ENCODE data around the gene CPSF4L. TPM values are rescaled to one million over a fixed set of nuclear protein-coding genes. Genes with fewer than 3 reads are reported as not detected.
A peak's percentile ranks its signal among the peaks of the same experiment; 100 is the strongest.

Gene CPSF4L
- polyA plus RNA-seq, 4 donors = 0.15 TPM; not detected in 3

GRCh38 chr17:73257516-73257915, 4.2 kb downstream of the CPSF4L start:
- Histone ChIP-seq H3K4me1 (ENCODE audit: control insufficient read depth in 3 of 3, insufficient read depth in 2 of 3, low read depth in 1 of 3, low read length in 2 of 3) (peaks cover 0 to 14% (median under 1%) of the 10 kb centered on the region in 3 donors), H3K36me3 (ENCODE audit: control insufficient read depth in 3 of 3, insufficient read depth in 2 of 3, low read depth in 1 of 3, low read length in 3 of 3) (no peaks in the 10 kb centered on the region), H3K27me3 (ENCODE audit: control insufficient read depth in 3 of 3, insufficient read depth in 3 of 3, low read length in 3 of 3) (no peaks in the 10 kb centered on the region), H3K27ac (ENCODE audit: low read depth in 1 of 3, low read length in 2 of 3) (no peak overlapping the region), H3K9me3 (ENCODE audit: control insufficient read depth in 2 of 2, insufficient read depth in 1 of 2, low read depth in 1 of 2, low read length in 1 of 2) (no peaks in the 10 kb centered on the region), H3K4me3 (ENCODE audit: low read depth in 1 of 3, low read length in 3 of 3) (no peak overlapping the region)
- FAIRE-seq = no peak
- 85 to 89% (median 86%) methylated on average over 6 of the region's 6 CpGs for WGBS, 3 donors
- DNase-seq = no peak

DNA sequence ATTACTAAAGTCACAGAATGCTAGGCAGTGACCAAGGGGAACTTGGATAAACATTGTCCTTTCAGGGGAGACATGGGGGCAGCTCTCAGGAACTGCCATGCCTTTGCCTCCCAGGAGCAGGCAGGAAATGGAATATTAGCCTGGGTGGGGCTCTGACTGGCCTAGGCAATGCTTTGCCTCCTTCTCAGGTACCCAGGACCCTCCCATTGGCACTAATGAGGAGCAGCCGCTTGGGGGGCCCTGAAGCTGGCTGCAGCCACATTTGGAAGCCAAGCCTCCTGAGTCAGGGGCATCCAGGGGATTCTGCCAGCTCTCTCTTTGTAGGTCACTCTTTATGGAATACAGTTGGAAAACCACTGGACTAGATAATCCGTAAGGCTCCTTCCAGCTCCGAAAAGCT, 5.5 kb downstream of the CPSF4L start:
- no peak overlapping the region for H3K4me3 ChIP-seq (ENCODE audit: low read depth in 1 of 3, low read length in 3 of 3)
- H3K4me1 ChIP-seq (ENCODE audit: control insufficient read depth in 3 of 3, insufficient read depth in 2 of 3, low read depth in 1 of 3, low read length in 2 of 3) = peaks cover 0 to 4% (median 0%) of the 10 kb centered on the region in 3 donors
- H3K27me3 ChIP-seq (ENCODE audit: control insufficient read depth in 3 of 3, insufficient read depth in 3 of 3, low read length in 3 of 3) = peaks cover 0 to 3% (median 0%) of the 10 kb centered on the region in 3 donors
- DNase-seq (no peak), FAIRE-seq (no peak)
- H3K9me3 ChIP-seq (ENCODE audit: control insufficient read depth in 2 of 2, insufficient read depth in 1 of 2, low read depth in 1 of 2, low read length in 1 of 2) = no peaks in the 10 kb centered on the region
- WGBS, 3 donors = 93 to 94% (median 93%) methylated on average over 3 of the region's 3 CpGs
- no peak overlapping the region for H3K27ac ChIP-seq (ENCODE audit: low read depth in 1 of 3, low read length in 2 of 3)
- H3K36me3 ChIP-seq (ENCODE audit: control insufficient read depth in 3 of 3, insufficient read depth in 2 of 3, low read depth in 1 of 3, low read length in 3 of 3) = no peaks in the 10 kb centered on the region

DNA sequence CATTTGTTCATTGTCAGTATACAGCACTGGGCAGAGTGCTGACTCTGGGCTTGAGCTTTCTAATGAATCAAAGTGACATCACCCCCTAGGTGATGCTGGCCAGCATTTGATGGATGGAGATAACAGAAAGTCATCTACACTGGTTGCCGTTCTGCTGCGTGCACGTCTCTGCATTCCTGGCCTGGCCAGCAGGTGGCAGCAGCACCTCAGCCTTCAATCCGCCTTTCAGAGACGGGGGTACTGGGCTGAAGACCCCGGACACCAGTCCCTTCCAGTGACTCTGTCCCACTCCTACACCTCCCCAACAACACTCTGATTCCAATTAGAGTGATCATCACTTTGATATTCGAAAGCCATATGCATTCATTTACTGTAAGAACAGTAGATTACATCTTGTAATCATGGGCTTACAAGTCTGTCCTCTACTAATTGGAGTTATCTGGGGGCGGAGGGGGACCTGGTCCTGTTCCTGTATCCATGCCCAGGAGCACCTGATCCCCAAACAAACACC, 6.0 kb downstream of the CPSF4L start:
- Histone ChIP-seq H3K27me3 (ENCODE audit: control insufficient read depth in 3 of 3, insufficient read depth in 3 of 3, low read length in 3 of 3) (peaks cover 0 to 3% (median 0%) of the 10 kb centered on the region in 3 donors), H3K4me1 (ENCODE audit: control insufficient read depth in 3 of 3, insufficient read depth in 2 of 3, low read depth in 1 of 3, low read length in 2 of 3) (peaks cover 0 to 4% (median 0%) of the 10 kb centered on the region in 3 donors), H3K9me3 (ENCODE audit: control insufficient read depth in 2 of 2, insufficient read depth in 1 of 2, low read depth in 1 of 2, low read length in 1 of 2) (no peaks in the 10 kb centered on the region), H3K36me3 (ENCODE audit: control insufficient read depth in 3 of 3, insufficient read depth in 2 of 3, low read depth in 1 of 3, low read length in 3 of 3) (no peaks in the 10 kb centered on the region), H3K4me3 (ENCODE audit: low read depth in 1 of 3, low read length in 3 of 3) (no peak overlapping the region), H3K27ac (ENCODE audit: low read depth in 1 of 3, low read length in 2 of 3) (no peak overlapping the region)
- DNase-seq (peak; percentile 29 to 67), FAIRE-seq (no peak)
- WGBS, 3 donors = 0 to 6% (median 3%) methylated on average over 8 of the region's 8 CpGs

DNA sequence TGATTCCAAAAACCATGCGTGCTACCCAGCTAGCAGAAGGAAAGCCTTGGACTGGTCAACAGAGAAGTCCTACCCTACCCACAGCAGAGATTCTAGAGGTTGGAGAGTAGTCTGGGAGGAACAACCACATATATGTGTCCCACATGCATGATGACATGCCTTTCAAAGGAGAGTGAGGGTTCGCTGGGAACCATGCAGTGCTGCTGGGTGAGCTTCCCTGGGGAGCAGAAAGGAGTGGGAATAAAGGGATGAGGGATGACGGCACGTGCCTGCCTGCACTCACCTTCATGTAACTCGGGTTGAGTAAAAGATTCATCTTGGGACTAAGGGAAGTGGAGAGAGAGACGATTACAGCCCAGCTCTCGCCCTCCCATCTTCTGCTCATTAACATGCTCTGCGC, 9.8 kb downstream of the CPSF4L start:
- peaks cover 0 to 8% (median 0%) of the 10 kb centered on the region in 3 donors for H3K36me3 ChIP-seq (ENCODE audit: control insufficient read depth in 3 of 3, insufficient read depth in 2 of 3, low read depth in 1 of 3, low read length in 3 of 3)
- no peak for FAIRE-seq
- H3K9me3 ChIP-seq (ENCODE audit: control insufficient read depth in 2 of 2, insufficient read depth in 1 of 2, low read depth in 1 of 2, low read length in 1 of 2) = no peaks in the 10 kb centered on the region
- no peak overlapping the region for H3K4me3 ChIP-seq (ENCODE audit: low read depth in 1 of 3, low read length in 3 of 3)
- 85 to 91% (median 88%) methylated on average over 8 of the region's 8 CpGs for WGBS, 3 donors
- no peak for DNase-seq
- peaks cover 0 to 4% (median 0%) of the 10 kb centered on the region in 3 donors for H3K4me1 ChIP-seq (ENCODE audit: control insufficient read depth in 3 of 3, insufficient read depth in 2 of 3, low read depth in 1 of 3, low read length in 2 of 3)
- no peak overlapping the region for H3K27ac ChIP-seq (ENCODE audit: low read depth in 1 of 3, low read length in 2 of 3)
- peaks cover 0 to 3% (median 0%) of the 10 kb centered on the region in 3 donors for H3K27me3 ChIP-seq (ENCODE audit: control insufficient read depth in 3 of 3, insufficient read depth in 3 of 3, low read length in 3 of 3)

DNA sequence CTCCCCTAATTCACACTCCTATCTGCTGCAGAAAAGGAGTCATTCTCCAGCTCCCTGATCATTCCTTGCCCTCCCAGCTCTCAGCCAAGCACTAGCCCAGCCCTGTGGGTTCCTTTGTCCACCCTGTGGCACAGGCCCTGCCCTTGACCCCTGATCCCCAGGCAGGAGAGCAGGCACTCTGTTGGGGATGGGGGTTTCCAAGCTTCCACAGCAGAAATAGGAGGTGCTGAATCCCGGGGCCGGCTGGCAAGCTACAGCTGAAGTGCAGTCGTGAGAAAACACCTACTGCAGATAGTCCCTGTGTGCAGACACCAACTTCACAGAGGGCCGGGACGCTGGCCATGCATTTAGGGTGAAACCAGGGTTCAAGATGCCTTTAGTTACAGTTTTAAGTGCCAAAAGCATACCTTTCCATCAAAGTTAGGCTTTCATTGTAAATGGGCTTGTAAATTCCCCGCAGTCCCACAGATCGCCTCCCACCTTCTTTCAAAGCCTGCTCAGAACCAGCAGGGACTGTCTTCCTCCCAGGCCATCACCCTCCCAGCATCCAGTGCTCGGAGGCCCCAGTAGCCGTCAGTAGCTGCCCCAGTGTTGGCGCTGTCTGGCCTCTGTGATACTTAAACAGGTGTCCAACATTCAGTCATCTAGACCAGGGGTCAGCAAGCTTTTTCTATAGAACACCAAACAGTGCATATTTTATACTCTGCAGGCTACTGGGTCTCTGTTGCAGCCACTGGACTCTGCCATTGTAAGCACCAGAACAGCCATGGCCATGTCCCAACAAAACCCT, 10.6 kb downstream of the CPSF4L start:
- Histone ChIP-seq H3K4me3 (ENCODE audit: low read depth in 1 of 3, low read length in 3 of 3) (no peak overlapping the region), H3K27ac (ENCODE audit: low read depth in 1 of 3, low read length in 2 of 3) (no peak overlapping the region), H3K9me3 (ENCODE audit: control insufficient read depth in 2 of 2, insufficient read depth in 1 of 2, low read depth in 1 of 2, low read length in 1 of 2) (no peaks in the 10 kb centered on the region), H3K27me3 (ENCODE audit: control insufficient read depth in 3 of 3, insufficient read depth in 3 of 3, low read length in 3 of 3) (peaks cover 0 to 3% (median 0%) of the 10 kb centered on the region in 3 donors), H3K36me3 (ENCODE audit: control insufficient read depth in 3 of 3, insufficient read depth in 2 of 3, low read depth in 1 of 3, low read length in 3 of 3) (peaks cover 0 to 12% (median 0%) of the 10 kb centered on the region in 3 donors), H3K4me1 (ENCODE audit: control insufficient read depth in 3 of 3, insufficient read depth in 2 of 3, low read depth in 1 of 3, low read length in 2 of 3) (peaks cover 0 to 3% (median 0%) of the 10 kb centered on the region in 3 donors)
- FAIRE-seq = no peak
- 84 to 85% (median 85%) methylated on average over 10 of the region's 10 CpGs for WGBS, 3 donors
- DNase-seq = no peak

DNA sequence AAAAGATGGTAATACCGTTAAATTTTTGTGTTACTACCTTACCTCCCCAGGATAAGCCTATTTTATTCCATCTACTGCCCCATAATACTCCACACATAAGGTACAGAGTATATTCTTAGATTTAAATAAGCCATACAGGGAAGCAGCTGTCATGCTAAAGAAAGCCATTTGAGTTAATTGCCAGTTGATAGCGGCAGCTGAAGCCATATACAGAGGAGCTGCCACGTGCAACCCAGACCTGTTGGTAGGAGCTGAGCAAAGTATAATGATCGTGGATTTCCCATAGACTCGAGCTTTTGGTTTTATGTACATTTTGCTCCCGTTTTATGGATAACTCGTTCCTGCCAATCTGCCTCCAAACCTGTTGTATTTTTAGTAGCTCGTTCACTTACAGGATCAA, 12.0 kb downstream of the CPSF4L start:
- Histone ChIP-seq H3K36me3 (ENCODE audit: control insufficient read depth in 3 of 3, insufficient read depth in 2 of 3, low read depth in 1 of 3, low read length in 3 of 3) (peaks cover 0 to 14% (median 0%) of the 10 kb centered on the region in 3 donors), H3K9me3 (ENCODE audit: control insufficient read depth in 2 of 2, insufficient read depth in 1 of 2, low read depth in 1 of 2, low read length in 1 of 2) (no peaks in the 10 kb centered on the region), H3K4me3 (ENCODE audit: low read depth in 1 of 3, low read length in 3 of 3) (no peak overlapping the region), H3K27ac (ENCODE audit: low read depth in 1 of 3, low read length in 2 of 3) (no peak overlapping the region), H3K4me1 (ENCODE audit: control insufficient read depth in 3 of 3, insufficient read depth in 2 of 3, low read depth in 1 of 3, low read length in 2 of 3) (no peaks in the 10 kb centered on the region), H3K27me3 (ENCODE audit: control insufficient read depth in 3 of 3, insufficient read depth in 3 of 3, low read length in 3 of 3) (peaks cover 0 to 3% (median 0%) of the 10 kb centered on the region in 3 donors)
- FAIRE-seq = no peak
- 24 to 76% (median 47%) methylated on average over 8 of the region's 8 CpGs for WGBS, 3 donors
- DNase-seq = no peak

DNA sequence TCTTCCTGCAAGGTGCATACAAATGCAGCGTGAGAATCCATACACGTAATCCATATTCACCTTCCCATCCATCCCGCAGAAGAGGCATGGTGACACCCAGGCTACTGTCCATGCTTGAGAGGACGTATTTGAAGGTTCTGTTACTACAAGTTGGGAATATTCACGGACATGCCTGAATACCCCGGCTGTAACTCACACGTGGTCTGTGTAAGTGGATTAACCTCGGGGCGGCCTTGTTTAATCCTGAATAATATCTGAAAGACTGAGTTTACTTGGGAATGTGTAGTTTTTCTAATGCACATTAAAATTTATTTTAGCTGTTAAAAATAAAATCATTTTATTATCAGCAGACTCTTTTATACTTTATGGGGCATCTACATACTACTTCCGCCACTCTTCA, 13.1 kb downstream of the CPSF4L start:
- Histone ChIP-seq H3K9me3 (ENCODE audit: control insufficient read depth in 2 of 2, insufficient read depth in 1 of 2, low read depth in 1 of 2, low read length in 1 of 2) (no peaks in the 10 kb centered on the region), H3K27ac (ENCODE audit: low read depth in 1 of 3, low read length in 2 of 3) (no peak overlapping the region), H3K4me3 (ENCODE audit: low read depth in 1 of 3, low read length in 3 of 3) (no peak overlapping the region), H3K36me3 (ENCODE audit: control insufficient read depth in 3 of 3, insufficient read depth in 2 of 3, low read depth in 1 of 3, low read length in 3 of 3) (peaks cover 0 to 20% (median 0%) of the 10 kb centered on the region in 3 donors), H3K27me3 (ENCODE audit: control insufficient read depth in 3 of 3, insufficient read depth in 3 of 3, low read length in 3 of 3) (peaks cover 0 to 3% (median 0%) of the 10 kb centered on the region in 3 donors), H3K4me1 (ENCODE audit: control insufficient read depth in 3 of 3, insufficient read depth in 2 of 3, low read depth in 1 of 3, low read length in 2 of 3) (no peaks in the 10 kb centered on the region)
- 93 to 95% (median 93%) methylated on average over 10 of the region's 10 CpGs for WGBS, 3 donors
- DNase-seq (no peak), FAIRE-seq (no peak)

- WGBS, 3 donors = 79 to 98% (median 82%) methylated on average over 2 of the region's 2 CpGs
- no peaks in the 10 kb centered on the region for H3K9me3 ChIP-seq (ENCODE audit: control insufficient read depth in 2 of 2, insufficient read depth in 1 of 2, low read depth in 1 of 2, low read length in 1 of 2)
- peak; percentile 20 to 28 for DNase-seq
- peaks cover 0 to 20% (median 0%) of the 10 kb centered on the region in 3 donors for H3K36me3 ChIP-seq (ENCODE audit: control insufficient read depth in 3 of 3, insufficient read depth in 2 of 3, low read depth in 1 of 3, low read length in 3 of 3)
- H3K4me3 ChIP-seq (ENCODE audit: low read depth in 1 of 3, low read length in 3 of 3) = no peak overlapping the region
- no peak overlapping the region for H3K27ac ChIP-seq (ENCODE audit: low read depth in 1 of 3, low read length in 2 of 3)
- H3K4me1 ChIP-seq (ENCODE audit: control insufficient read depth in 3 of 3, insufficient read depth in 2 of 3, low read depth in 1 of 3, low read length in 2 of 3) = no peaks in the 10 kb centered on the region
- FAIRE-seq = no peak
- peaks cover 0 to 3% (median 0%) of the 10 kb centered on the region in 3 donors for H3K27me3 ChIP-seq (ENCODE audit: control insufficient read depth in 3 of 3, insufficient read depth in 3 of 3, low read length in 3 of 3)
Measured at GRCh38 chr17:73247726-73248125, 14.0 kb downstream of the CPSF4L start.
